GM21515 (cell line): Measurements from ENCODE around the gene TMEM116.
"Not testable (repeated sequence)": the region's sequence is repeated elsewhere in the genome, so short reads cannot be mapped to it uniquely, and the experiment has no call there.

ENCODE experiments used
- ATAC-seq: cut with Tn5 transposase; IDR thresholded peaks from one replicate; pipeline ENCODE4 v1.9.1; 2021; ENCODE audit not compliant: unreplicated experiment

TMEM116 gene

DNA sequence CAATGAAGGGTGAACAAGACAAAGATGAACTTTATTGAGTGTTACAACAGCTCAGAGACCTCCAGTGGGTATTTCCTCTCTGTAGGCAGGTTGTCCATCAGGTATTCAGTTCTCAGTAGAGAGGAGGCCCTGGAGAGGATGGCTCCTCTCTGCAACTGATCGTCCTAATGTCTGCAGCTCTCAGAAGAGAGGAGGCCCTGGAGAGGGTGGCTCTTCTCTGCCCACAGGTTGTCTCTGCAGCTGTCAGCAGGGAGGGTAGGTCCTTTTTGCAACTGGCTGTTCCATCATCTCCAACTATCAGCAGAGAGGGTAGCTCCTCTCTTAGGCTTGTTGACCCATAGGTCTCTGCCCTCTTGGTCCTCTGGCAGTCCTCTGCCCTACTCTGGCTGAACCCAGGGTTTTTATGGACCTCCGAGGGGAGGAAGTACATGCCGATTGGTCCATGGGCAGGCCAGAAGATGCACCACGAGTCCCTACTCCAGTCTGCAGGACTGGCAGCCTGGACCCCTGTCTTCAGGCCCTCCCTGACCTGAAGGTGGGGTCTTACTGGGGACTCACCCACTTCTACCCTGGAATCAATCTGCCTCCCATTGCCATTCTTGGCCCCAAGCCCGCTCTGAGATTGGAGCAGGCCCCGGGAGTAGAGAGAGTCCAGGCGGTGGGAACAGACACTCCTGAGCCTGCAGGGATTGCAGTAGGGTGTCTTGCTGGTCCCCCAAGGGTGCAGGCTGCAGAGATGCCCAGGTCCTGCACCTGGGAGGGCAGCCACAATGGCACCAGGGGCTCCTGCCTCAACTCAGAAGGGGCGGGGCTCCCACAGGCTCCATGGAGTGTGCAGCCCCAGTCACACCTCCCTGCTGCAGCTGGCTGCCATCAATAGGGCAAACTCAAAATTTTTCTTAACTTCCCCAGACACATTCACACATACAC, 2.3 kb downstream of the TMEM116 start:
- no peak for ATAC-seq

DNA sequence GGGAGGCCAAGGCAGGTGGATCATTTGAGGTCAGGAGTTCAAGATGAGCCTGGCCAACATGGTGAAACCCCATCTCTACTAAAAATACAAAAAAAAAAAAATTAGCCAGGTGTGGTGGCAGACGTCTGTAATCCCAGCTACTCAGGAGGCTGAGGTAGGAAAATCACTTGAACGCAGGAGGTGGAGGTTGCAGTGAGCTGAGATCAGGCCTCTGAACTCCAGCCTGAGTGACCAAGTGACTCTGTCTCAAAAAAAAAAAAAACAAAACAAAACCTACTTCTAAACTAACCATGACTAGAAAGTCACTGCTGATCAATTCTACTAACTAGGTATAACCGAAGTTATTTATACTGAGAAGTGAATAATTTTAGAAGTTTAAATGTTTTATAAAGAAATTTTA, 3.4 kb downstream of the TMEM116 start:
- not testable (repeated sequence) for ATAC-seq

DNA sequence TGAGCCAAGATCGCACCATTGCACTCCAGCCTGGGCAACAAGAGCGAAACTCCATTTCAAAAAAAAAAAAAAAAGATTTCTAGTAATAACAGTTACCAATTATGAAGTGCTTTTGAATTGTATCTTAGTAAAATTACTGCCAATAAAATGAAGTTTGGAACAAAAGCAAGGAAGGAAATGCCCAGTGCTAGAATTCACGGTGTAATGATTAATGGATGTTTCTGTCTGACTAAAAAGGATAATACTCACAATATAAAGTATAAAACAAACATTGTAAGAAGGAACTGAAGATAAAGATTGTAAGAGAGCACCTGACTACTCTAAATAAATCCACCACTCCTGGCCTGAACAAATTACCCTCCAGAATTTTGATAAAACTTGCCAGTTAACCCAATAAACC, 4.0 kb downstream of the TMEM116 start:
- no peak for ATAC-seq

DNA sequence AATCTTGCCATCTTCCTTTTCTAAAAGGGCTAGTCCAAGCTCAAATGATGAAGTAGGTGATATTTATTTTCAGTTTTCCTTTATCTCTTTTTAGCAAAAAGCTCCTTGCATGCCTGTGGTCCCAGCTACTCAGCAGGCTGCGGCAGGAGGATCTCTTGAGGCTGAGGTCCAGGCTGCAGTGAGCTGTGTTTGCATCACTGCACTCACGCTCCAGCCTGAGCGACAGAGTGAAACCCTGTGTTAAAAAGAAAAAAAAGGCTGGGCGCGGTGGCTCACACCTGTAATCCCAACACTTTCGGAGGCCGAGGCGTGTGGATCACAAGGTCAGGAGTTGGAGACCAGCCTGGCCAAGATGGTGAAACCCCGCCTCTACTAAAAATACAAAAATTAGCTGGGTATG, 5.0 kb downstream of the TMEM116 start:
- ATAC-seq = no peak

DNA sequence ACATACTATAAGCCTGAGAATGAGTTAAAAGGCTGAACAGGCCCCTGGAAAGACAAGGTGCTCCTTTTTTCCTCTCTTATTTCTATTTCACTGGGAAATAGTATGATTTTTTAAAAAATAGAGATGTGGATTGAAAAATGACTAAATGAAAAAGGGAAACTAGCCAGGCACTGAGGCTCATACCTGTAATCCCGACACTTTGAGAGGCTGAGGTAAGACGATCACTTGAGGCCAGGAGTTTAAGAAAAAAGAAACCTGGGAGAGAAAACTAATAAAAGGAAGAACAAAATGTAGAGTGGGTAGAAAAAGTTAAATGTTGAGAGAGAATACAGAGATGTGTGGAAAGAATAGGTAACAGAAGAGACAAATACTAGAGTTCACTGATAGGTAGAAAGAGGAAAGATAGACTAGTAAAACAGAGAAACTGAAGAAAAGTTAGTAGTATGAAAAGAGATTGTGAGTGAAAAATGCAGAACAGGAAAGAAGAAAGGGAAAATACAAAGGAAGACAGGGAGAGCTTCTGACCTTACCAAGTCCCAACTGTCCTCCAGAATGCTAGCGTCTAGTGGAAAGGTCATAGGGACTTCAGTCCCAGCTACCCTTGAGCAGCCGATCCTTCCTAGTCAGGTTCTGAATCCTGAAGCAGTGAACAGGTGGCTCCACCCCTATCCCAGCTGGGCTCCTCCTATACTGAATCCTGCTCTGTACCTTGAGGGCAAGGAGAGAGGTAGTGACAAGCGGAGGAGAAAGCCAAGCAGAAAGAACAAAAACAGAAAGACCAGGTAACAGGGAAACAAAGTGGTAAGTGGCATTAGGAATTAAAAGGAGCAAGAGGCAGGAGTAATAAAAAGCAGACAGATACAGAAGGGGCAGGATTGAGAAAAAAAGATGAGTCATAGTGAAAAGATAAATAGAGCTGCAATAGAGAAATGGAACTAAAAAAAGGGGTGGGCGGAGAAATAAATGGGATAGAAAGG, 7.3 kb downstream of the TMEM116 start:
- ATAC-seq = no peak

DNA sequence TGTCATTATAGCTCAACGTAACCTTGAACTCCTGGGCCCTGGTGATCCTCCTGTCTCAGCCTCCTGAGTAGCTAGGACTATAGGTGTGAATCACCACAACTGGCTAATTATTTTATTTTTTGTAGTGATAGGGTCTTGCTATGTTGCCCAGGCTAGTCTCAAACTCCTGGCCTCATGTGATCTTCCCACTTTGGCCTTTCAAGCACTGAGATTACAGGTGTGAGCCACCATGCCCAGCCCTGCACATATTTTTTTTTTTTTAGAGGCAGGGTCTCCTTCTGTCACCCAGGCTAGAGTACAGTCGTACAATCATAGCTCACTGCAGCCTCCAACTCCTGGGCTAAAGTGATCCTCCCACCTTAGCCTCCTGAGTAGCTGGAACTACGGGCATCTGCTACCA, 8.9 kb downstream of the TMEM116 start:
- no peak for ATAC-seq

DNA sequence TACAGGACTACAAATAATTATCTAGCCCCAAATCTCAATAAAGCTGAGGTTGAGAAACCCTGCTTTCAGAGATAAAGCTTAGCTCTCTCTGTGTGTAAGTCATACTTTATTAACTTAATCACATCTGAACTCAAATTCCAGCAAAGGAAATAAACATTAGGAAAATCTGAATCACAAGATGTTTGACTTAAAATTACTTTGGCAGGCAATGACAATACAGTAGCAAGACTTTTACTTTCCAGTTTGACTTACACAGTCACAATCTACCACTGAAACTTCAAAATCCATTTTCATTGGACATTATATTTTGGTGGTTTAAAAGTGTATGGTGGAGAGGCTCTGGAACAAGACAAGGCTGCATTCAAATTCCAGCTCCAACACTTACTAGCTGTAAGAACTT, 11.4 kb downstream of the TMEM116 start:
- ATAC-seq = no peak

DNA sequence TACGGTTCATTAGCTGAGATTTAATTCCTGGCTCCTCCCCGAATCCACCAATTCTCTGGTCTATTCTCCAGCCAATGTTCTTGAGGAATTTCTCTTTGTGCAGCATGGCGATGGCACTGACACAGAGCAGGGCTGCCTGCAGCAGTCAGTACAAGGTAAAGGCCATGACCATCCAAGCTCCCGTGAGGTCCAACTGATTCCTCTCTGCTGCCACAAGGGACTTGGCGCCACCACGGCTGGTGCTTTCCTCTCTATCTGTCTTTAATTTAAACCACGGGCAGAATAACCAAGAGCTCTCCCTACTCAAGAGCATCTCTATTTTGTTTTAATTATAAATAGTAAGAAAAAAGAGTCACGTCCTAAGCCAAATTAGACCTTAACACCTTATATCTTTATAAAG, 12.1 kb downstream of the TMEM116 start:
- no peak for ATAC-seq

DNA sequence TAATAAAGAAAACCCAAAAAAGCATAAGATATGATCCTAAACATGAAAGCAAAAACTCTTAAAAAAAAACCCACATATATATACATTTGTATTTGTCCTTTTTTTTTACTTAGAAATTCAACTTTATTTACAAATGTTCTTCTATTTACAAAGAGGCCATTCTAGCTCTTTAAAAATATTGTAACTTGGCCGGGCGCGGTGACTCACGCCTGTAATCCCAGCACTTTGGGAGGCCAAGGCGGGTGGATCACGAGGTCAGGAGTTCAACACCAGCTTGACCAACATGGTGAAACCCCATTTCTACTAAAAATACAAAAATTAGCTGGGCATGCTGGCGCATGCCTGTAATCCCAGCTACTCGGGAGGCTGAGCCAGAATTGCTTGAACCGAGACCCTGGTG, 13.8 kb downstream of the TMEM116 start:
- not testable (repeated sequence) for ATAC-seq

DNA sequence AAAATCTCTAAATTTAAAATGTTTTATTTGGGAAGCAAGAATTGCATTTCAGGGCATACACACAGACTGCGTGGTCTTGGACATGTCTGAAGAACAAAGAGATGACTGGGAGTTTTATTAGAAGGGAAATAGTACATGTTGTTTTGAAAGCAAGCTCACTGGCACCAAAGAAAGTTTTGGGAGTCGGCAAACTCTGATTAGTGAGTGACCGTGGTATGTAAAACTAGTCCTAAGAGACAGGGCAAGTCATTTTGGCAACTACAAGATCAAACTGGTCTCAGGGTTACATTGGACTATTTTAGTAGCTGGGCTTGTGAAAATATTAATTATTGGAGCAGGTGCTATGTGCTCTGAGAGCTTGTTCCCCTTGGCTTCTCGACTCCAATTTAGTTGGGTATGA, 14.9 kb downstream of the TMEM116 start:
- ATAC-seq = no peak

DNA sequence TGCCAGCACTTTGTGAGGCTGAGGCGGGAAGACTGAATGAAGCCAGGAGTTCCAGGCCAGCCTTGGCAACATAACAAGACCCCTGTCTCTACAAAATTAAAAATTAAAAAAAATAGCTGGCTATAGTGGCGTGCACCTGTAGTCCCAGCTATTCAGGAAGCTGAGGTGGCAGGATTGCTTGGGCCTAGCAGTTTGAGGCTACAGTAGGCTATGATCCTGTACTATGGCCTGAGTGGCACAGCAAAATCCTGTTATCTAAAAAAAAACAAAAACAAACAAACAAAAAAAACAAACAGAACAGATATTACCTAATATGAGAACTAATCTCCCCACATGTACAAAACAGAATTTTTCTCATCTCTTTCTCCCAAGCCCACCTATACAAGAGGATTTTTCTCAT, 15.7 kb downstream of the TMEM116 start:
- ATAC-seq = no peak

DNA sequence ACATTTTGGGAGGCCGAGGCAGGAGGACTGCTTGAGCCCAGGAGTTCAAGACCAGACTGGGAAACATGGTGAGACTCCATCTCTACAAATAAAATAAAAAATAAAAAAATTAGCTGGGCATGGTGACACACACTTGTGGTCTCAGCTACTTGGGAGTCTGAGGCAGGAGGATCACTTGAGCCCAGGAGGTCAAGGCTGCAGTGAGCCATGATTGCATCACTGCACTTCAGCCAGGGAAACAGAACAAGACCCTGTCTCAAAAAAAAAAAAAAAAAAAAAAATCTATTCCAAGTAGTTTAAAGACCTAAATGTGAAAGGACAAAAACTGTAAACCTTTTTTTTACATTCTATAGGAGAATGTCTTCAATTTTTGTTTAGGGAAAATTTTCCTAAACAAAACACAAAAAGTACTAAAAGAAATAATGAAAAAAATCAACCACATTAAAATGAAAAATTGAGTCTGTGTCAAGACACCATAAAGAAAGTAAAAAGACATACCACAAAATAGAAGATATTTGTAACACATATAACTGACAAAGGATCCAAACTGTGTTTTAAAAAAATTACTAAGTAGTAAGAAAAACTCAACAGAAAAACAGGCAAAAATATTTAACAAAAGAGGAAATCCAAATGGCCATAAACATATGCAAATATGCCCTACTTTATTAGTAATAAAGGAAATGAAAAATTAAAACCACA, 17.0 kb downstream of the TMEM116 start:
- ATAC-seq = no peak

DNA sequence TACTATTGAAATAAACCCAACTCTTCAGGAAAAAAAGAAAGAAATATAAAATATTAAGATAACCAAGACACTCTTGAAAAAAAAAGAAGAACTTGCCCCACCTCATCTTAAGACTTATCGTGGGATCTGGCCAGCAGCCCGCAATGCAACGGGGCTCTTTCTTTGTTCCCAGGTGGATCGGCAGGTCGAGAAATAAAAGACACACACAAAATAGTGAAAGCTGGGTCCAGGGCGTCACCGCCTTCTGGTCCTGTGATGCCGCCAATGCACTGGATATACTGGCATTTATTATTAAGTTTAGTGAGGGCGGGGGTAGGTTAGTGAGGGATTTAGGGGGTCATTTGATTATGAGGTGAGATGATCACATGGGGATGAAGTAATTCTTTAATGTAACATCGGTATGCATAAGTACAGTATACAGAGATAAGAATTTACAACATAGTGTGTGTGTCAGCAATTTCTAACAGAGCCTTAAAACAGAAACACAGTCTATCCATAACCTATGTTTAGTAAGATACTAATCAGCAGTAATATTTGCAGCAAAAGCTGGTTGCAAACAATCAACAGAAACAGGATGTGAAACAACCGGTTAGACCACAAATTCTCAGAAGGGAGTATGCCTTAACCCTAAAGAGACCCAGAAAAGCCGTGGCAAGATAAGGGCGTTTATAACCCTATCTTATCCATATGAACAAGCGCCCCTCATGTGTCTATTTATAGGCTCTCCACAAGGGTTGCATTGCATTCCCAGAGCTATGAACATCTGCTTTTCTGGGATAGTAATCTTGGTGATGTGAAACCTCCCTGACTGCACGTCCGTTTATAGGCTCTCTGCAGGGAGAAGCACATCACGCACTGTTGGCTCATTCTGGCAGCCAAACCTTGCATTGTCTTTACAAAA, 18.5 kb downstream of the TMEM116 start:
- ATAC-seq = peak; percentile 20

DNA sequence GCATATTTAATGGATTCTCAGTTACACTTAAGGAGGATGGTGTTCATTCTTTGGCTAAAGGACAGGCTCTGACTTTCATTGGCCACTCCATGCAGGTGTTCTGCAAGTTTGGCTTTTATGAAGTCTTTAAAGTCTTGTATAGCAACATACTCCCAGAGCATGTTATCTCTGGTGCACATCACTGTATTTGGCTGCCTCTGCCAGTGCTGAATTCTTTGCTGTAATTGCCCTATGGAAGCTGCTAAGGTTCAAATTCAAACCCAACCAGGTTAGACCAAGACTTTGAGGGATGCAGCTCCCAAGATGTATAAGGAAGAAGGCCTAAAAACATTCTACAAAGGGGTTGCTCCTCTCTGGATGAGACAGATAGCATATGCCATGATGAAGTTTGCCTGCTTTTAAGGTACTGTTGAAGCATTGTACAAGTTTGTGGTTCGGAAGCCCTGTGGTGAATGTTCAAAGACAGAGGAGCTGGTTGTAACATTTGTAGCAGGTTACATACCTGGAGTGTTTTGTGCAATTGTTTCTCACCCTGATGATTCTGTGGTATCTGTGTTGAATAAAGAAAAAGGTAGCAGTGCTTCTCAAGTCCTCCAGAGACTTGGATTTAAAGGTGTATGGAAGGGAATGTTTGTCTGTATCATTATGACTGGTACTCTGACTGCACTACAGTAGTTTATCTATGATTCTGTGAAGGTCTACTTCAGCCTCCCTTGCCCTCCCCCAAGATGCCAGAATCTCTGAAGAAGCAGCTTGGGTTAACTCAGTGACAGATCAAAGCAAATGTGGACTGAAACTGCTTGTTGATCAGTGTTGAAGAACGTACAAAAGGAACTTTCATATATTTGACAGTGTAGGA, 19.4 kb downstream of the TMEM116 start:
- ATAC-seq = peak; percentile 50

DNA sequence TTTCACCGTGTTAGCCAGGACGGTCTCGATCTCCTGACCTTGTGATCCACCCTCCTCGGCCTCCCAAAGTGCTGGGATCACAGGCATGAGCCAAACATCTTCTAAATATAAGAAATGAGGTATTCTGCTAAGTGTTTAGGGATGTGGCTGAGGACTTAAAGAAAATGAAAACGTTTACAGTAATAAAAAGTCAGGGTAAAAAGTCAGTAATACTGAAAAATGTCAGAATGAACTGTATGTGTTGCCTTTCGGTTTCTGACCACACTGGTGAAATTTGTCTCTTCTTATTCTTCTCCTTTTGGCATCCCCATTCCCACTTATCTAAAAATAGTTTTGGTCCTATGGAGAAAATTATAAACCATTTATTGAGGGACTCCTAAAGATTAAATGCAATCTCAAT, 20.5 kb downstream of the TMEM116 start:
- ATAC-seq = no peak

DNA sequence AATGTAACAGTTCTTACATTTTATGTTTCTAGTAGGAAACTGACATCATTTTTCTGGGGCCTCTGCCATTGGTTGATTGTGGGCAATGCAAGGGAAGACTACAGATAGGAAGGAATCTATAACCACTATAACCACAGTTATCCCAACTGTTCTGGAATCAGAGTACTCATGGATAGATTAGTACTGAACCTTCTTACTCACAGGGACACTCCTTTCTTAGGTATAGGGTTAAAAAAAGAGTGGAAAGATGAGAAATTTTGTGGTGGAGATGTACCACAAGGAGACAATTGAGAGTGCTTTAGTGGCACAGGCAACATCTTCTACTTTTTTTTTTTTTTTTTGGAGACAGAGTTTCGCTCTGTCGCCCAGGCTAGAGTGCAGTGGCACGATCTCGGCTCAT, 21.0 kb downstream of the TMEM116 start:
- ATAC-seq = no peak

DNA sequence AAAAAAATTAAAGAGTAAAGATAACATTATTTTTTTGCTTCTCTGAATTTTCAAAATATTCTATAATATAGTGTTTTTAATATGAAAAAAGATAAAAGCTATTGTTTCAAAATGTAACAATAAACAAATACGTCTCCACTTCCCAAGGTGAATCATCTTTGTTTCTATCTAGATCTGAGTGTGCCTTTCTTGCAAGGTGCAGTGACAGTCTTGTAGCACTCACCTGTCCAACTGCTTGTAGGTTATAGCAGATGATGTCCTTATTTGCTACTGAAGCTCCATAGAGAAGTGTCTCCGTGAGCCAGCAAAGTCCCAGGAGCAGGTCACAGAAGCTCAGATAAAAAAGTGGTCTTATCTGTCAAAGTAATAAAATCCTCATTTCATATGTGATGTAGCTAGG, 21.4 kb downstream of the TMEM116 start:
- ATAC-seq = no peak

DNA sequence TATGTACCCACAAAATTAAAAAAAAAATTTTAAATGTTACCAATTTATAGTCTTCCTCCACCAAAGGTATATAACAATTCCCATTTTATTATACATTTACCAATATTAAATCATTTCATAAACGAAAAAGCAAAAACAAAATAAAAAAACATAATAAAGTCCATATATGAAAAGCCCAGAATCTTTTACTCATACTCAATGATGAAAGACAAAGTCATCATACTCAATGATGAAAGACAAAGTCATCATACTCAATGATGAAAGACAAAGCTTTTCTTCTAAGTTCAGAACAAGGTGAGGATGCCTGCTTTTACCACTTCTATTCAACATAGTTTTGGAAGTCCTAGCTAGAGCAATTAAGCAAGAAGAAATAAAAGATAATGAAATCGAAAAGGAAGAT, 28.1 kb downstream of the TMEM116 start:
- no peak for ATAC-seq

DNA sequence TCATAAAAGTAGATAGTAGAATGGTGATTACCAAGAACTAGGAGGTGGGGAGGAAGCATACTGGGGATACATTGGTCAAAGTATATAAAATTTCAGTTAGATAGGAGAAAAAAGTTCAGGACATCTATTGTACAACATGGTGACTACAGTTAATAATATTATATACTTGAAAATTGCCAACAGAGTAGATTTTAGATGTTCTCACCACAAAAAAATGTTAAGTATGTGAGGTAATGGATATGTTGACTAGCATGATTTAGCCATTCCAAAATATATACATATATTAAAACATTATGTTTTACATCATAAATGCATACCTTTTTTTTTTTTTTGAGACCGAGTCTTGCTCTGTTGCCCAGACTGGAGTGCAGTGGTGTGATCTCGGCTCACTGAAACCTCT, 31.0 kb downstream of the TMEM116 start:
- no peak for ATAC-seq
